Measurements from ENCODE around the gene EMP1.

Gene EMP1

DNA sequence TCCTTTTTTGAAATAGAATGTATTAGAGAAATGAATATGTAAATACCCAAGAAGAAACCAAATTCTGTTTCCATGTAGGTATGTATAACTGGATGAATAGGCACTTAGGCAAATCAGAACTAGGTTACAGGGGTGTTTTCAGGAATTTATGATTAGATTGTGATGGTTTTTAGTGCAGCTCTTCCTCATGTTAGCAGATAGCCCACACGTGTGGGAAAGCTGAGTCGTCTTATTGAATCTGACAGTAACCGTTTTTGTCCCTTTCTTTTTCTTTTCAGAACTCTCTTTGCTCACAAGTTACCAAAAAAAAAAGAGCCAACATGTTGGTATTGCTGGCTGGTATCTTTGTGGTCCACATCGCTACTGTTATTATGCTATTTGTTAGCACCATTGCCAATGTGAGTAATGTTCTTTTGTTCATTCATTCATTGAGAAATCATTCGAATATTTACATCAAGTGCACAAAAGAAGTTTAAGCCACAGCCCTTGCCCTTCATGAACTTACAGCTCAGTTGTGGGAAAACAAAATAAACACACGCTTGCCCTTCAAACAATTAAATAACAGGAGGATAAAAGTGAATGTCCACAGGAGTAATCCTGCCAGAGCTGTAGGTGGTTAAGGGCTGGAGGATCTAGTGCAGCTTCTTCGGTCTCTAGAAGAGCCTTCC, 14.8 kb downstream of the EMP1 start:
- Histone ChIP-seq H3K9me3 (ENCODE audit: low read length) (no peaks in the 10 kb centered on the region), H3K4me3 (ENCODE audit: low read depth in 1 of 2, low read length in 2 of 2) (no peak overlapping the region), H3K27me3 (ENCODE audit: control insufficient read depth in 1 of 2, insufficient read depth in 2 of 2, low read length in 2 of 2) (no peaks in the 10 kb centered on the region), H3K27ac (ENCODE audit: low read depth, low read length) (no peak overlapping the region), H3K9ac (ENCODE audit: low read length) (no peak overlapping the region), H3K36me3 (ENCODE audit: insufficient read depth, low read length) (peaks cover 25% of the 10 kb centered on the region), H3K4me1 (ENCODE audit: insufficient read depth, low read length) (peaks cover 39% of the 10 kb centered on the region)

DNA sequence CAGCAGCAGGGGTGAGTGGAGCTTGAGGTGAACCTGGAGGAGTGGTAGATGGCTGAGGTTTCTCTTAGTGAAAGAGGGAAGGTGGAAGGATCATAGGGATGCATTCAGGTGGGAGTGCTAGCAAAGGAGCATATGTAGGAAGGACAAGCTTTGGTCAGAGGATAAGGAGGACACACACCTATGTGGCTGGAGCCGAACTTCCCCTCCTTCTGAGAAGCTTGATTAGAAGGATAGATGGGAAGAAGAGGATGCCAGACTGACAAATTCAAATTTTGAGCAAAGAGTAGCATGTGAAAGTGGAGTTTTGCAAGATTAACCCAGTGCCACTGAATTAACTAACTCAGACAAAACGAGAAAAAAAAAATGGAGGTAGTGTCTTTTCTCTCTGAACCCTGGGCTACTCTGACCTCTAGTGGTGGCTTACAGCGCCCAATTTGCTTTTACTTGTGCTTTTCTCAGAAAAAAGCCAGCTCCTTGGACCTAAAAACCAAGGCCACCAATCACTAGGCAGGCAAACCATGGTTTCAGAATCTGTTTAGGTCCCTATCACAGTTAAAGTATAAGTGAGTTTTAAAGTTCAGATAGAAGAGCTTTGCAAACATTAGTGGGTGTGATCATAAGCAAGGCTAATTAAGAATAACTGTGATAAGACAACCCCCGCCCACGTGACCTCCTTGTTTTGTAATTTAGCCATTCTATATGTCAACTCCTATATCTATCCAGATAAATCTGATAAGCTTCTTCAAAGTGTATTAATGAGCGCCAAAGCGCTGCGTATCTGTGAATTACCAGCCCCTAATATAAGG, 15.5 kb downstream of the EMP1 start:
- Histone ChIP-seq H3K36me3 (ENCODE audit: insufficient read depth, low read length) (peaks cover 25% of the 10 kb centered on the region), H3K27me3 (ENCODE audit: control insufficient read depth in 1 of 2, insufficient read depth in 2 of 2, low read length in 2 of 2) (no peaks in the 10 kb centered on the region), H3K4me3 (ENCODE audit: low read depth in 1 of 2, low read length in 2 of 2) (no peak overlapping the region), H3K9me3 (ENCODE audit: low read length) (no peaks in the 10 kb centered on the region), H3K27ac (ENCODE audit: low read depth, low read length) (no peak overlapping the region), H3K9ac (ENCODE audit: low read length) (no peak overlapping the region), H3K4me1 (ENCODE audit: insufficient read depth, low read length) (peaks cover 39% of the 10 kb centered on the region)

DNA sequence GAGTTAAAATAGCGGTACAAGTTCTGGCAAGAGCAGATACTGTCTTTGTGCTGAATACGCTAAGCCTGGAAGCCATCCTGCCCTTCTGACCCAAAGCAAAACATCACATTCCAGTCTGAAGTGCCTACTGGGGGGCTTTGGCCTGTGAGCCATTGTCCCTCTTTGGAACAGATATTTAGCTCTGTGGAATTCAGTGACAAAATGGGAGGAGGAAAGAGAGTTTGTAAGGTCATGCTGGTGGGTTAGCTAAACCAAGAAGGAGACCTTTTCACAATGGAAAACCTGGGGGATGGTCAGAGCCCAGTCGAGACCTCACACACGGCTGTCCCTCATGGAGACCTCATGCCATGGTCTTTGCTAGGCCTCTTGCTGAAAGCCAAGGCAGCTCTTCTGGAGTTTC, 18.5 kb downstream of the EMP1 start:
- Histone ChIP-seq H3K9ac (ENCODE audit: low read length) (no peak overlapping the region), H3K27ac (ENCODE audit: low read depth, low read length) (no peak overlapping the region), H3K36me3 (ENCODE audit: insufficient read depth, low read length) (peaks cover 25% of the 10 kb centered on the region), H3K27me3 (ENCODE audit: control insufficient read depth in 1 of 2, insufficient read depth in 2 of 2, low read length in 2 of 2) (no peaks in the 10 kb centered on the region), H3K9me3 (ENCODE audit: low read length) (no peaks in the 10 kb centered on the region), H3K4me1 (ENCODE audit: insufficient read depth, low read length) (peaks cover 20% of the 10 kb centered on the region), H3K4me3 (ENCODE audit: low read depth in 1 of 2, low read length in 2 of 2) (no peak overlapping the region)

DNA sequence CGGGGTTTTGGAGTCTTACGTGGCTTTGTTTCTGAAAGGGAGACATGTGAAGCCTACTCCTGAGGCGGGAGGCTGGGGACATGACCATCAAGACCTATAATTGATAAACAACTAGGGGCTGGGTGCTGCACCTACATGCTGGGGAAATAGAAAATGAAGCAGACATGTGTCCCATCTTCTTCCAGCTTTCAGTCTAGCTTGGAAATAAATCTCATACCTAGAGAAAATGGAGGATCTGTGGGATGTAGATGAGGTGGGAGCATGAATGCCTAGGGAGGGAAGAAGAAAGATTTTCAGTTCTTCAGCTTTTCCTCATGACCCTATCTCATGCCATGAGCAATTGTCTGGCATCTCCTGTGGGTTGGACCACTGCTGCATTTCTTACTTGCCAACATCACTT, 22.1 kb downstream of the EMP1 start:
- Histone ChIP-seq H3K9ac (ENCODE audit: low read length) (no peak overlapping the region), H3K27ac (ENCODE audit: low read depth, low read length) (no peak overlapping the region), H3K4me1 (ENCODE audit: insufficient read depth, low read length) (no peaks in the 10 kb centered on the region), H3K36me3 (ENCODE audit: insufficient read depth, low read length) (peaks cover 23% of the 10 kb centered on the region), H3K4me3 (ENCODE audit: low read depth in 1 of 2, low read length in 2 of 2) (no peak overlapping the region), H3K9me3 (ENCODE audit: low read length) (no peaks in the 10 kb centered on the region), H3K27me3 (ENCODE audit: control insufficient read depth in 1 of 2, insufficient read depth in 2 of 2, low read length in 2 of 2) (no peaks in the 10 kb centered on the region)

DNA sequence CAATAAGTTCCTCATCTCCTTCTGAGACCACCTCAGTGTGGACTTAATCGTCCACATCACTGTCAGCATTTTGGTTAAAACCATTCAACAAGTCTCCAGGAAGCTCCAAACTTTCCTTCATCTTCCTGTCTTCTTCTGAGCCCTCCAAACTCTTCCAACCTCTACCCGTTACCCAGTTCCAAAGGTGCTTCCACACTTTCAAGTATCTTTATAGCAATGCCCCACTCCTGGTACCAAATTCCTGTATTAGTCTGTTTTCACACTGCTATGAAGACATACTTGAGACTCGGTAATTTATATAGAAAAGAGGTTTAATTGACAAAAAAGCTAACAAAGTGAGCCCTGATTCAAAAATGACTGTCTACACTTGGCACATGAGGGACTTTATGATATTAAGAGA, 22.8 kb downstream of the EMP1 start:
- Histone ChIP-seq H3K27ac (ENCODE audit: low read depth, low read length) (no peak overlapping the region), H3K9me3 (ENCODE audit: low read length) (no peaks in the 10 kb centered on the region), H3K36me3 (ENCODE audit: insufficient read depth, low read length) (peaks cover 16% of the 10 kb centered on the region), H3K9ac (ENCODE audit: low read length) (no peak overlapping the region), H3K4me1 (ENCODE audit: insufficient read depth, low read length) (no peaks in the 10 kb centered on the region), H3K27me3 (ENCODE audit: control insufficient read depth in 1 of 2, insufficient read depth in 2 of 2, low read length in 2 of 2) (no peaks in the 10 kb centered on the region), H3K4me3 (ENCODE audit: low read depth in 1 of 2, low read length in 2 of 2) (no peak overlapping the region)

DNA sequence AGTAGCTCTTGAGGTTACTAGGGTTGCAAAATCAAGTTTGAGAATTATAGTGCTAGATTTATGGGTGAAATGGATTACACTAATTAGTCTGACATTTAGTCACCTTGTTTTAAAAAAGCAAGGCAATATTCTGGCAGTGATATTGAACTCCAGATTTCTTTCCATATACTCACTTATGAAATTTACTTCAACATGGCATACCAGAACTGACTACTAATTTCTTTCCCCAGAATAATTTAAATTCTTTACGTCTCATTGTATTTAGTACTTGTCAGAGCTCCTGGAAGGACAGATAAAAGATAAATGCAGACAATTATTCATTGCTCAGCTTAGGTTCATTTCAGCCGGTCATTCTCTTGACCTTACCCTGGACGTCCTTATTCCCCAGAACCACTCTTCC, 24.3 kb downstream of the EMP1 start:
- Histone ChIP-seq H3K9me3 (ENCODE audit: low read length) (no peaks in the 10 kb centered on the region), H3K4me3 (ENCODE audit: low read depth in 1 of 2, low read length in 2 of 2) (no peak overlapping the region), H3K4me1 (ENCODE audit: insufficient read depth, low read length) (no peaks in the 10 kb centered on the region), H3K27ac (ENCODE audit: low read depth, low read length) (no peak overlapping the region), H3K9ac (ENCODE audit: low read length) (no peak overlapping the region), H3K36me3 (ENCODE audit: insufficient read depth, low read length) (peaks cover 4% of the 10 kb centered on the region), H3K27me3 (ENCODE audit: control insufficient read depth in 1 of 2, insufficient read depth in 2 of 2, low read length in 2 of 2) (no peaks in the 10 kb centered on the region)

DNA sequence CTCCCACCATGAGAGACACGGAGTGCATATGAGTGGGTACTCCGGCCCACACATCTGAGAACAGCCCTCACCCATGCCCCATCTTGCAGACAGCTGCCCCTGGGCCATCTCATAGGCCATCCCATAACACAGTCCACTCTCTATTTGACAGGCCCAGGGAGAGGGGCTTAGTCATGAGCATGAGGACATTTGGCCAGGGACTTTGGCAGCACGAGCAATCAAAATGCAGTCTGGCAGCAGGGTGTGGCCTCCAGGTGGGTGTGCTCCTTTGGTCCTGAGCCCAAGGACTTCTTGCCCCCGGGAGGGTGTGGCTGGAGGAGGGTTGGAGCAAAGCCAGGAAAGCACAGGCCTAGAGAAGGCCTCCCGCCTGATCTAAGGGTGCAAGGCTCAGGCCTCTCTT, 25.6 kb downstream of the EMP1 start:
- Histone ChIP-seq H3K36me3 (ENCODE audit: insufficient read depth, low read length) (no peaks in the 10 kb centered on the region), H3K4me1 (ENCODE audit: insufficient read depth, low read length) (no peaks in the 10 kb centered on the region), H3K27ac (ENCODE audit: low read depth, low read length) (no peak overlapping the region), H3K9me3 (ENCODE audit: low read length) (no peaks in the 10 kb centered on the region), H3K9ac (ENCODE audit: low read length) (no peak overlapping the region), H3K27me3 (ENCODE audit: control insufficient read depth in 1 of 2, insufficient read depth in 2 of 2, low read length in 2 of 2) (no peaks in the 10 kb centered on the region), H3K4me3 (ENCODE audit: low read depth in 1 of 2, low read length in 2 of 2) (no peak overlapping the region)

DNA sequence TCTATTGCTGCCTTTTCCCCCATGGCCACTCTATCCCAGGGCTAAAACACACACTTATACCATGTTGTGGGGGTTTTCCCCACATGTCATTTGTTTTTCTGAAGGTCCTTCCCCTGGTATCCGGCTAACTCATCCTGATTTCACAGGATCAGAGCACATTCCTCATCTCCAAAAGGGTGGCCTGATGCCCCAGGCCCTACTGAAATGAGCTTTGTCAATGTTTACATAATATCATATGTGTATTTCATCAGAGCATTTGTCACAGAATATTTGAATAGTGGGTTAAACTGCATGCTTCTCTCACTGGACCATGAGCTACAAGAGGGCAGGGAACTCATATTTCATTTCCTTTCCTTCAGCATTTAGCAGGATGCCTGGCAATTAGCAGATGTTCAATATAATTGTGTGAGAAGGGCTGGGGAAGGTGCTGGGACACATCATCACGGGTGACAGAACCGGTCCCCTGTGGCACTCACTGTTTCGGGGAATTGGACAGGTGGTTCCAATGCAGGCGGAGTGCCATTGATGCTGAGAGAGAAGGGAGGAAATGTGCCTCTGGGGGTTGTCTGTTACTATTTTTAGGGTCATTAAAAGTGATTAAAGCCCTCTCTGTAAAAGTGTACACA, 26.8 kb downstream of the EMP1 start:
- H3K4me3 ChIP-seq (ENCODE audit: low read depth in 1 of 2, low read length in 2 of 2) = no peak overlapping the region
- H3K27me3 ChIP-seq (ENCODE audit: control insufficient read depth in 1 of 2, insufficient read depth in 2 of 2, low read length in 2 of 2) = no peaks in the 10 kb centered on the region
- no peaks in the 10 kb centered on the region for H3K36me3 ChIP-seq (ENCODE audit: insufficient read depth, low read length)
- H3K9me3 ChIP-seq (ENCODE audit: low read length) = no peaks in the 10 kb centered on the region
- H3K4me1 ChIP-seq (ENCODE audit: insufficient read depth, low read length) = no peaks in the 10 kb centered on the region
- H3K27ac ChIP-seq (ENCODE audit: low read depth, low read length) = no peak overlapping the region
- H3K9ac ChIP-seq (ENCODE audit: low read length) = no peak overlapping the region

DNA sequence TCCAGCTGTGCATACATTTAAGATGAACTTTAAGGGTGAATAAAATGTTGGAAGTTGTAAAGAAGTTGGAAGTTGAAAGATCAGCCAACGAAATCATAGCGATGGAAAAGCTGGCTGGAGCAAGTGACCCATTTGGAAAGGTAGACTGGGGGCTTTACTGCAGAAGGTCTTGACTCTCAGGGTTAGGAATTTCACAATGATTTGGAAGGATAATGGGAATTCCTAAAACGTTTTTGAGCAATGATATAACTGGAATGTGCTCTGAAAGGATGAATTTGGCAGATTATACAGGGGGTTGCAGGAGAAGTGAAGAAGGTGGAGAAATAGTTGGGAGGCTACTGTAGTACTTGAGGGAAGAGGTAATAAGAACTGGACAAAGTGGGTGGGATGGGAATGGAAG, 27.4 kb downstream of the EMP1 start:
- no peaks in the 10 kb centered on the region for H3K4me1 ChIP-seq (ENCODE audit: insufficient read depth, low read length)
- no peaks in the 10 kb centered on the region for H3K27me3 ChIP-seq (ENCODE audit: control insufficient read depth in 1 of 2, insufficient read depth in 2 of 2, low read length in 2 of 2)
- H3K36me3 ChIP-seq (ENCODE audit: insufficient read depth, low read length) = no peaks in the 10 kb centered on the region
- H3K9ac ChIP-seq (ENCODE audit: low read length) = no peak overlapping the region
- no peaks in the 10 kb centered on the region for H3K9me3 ChIP-seq (ENCODE audit: low read length)
- H3K4me3 ChIP-seq (ENCODE audit: low read depth in 1 of 2, low read length in 2 of 2) = no peak overlapping the region
- no peak overlapping the region for H3K27ac ChIP-seq (ENCODE audit: low read depth, low read length)

DNA sequence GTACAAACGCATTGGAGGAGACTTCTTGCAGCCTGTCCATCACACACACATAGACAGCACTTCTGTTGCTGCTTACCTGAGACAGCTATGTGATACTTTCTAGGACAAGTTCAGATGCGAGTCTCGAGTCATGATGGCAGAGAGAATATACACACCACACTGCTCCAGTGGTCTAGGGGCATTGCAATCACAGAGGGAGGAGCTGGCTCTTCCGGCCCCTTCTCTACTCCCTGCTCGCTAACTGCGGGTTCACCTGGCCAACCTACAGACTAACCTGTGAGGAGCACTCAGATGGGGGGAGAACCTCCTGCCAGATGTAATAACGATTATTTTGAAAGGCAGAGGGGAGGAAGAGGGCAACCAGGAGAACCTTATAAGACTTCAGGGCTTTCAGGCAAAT, 30.7 kb downstream of the EMP1 start:
- H3K4me1 ChIP-seq (ENCODE audit: insufficient read depth, low read length) = no peaks in the 10 kb centered on the region
- H3K9me3 ChIP-seq (ENCODE audit: low read length) = no peaks in the 10 kb centered on the region
- no peaks in the 10 kb centered on the region for H3K36me3 ChIP-seq (ENCODE audit: insufficient read depth, low read length)
- no peak overlapping the region for H3K9ac ChIP-seq (ENCODE audit: low read length)
- H3K27me3 ChIP-seq (ENCODE audit: control insufficient read depth in 1 of 2, insufficient read depth in 2 of 2, low read length in 2 of 2) = no peaks in the 10 kb centered on the region
- H3K27ac ChIP-seq (ENCODE audit: low read depth, low read length) = no peak overlapping the region
- no peak overlapping the region for H3K4me3 ChIP-seq (ENCODE audit: low read depth in 1 of 2, low read length in 2 of 2)

DNA sequence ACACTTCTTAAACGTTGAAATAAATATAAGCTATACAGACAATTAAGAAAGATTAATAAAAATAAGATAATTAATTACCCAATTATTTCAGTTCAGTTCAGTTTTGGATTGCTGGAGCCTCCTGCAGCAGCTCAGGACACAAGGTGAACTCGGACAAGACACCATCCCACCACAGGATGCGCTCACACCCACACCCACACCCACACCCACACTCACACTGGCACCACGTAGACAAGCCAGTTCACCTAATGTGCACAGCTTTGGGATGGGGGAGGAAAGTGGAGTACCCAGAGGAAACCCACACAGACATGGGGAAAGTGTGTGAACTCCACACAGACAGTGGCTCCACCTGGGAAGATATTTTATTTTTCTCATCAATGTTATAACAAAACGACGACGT, 32.1 kb downstream of the EMP1 start:
- no peaks in the 10 kb centered on the region for H3K27me3 ChIP-seq (ENCODE audit: control insufficient read depth in 1 of 2, insufficient read depth in 2 of 2, low read length in 2 of 2)
- no peaks in the 10 kb centered on the region for H3K4me1 ChIP-seq (ENCODE audit: insufficient read depth, low read length)
- H3K27ac ChIP-seq (ENCODE audit: low read depth, low read length) = no peak overlapping the region
- no peak overlapping the region for H3K9ac ChIP-seq (ENCODE audit: low read length)
- no peaks in the 10 kb centered on the region for H3K36me3 ChIP-seq (ENCODE audit: insufficient read depth, low read length)
- H3K4me3 ChIP-seq (ENCODE audit: low read depth in 1 of 2, low read length in 2 of 2) = no peak overlapping the region
- no peaks in the 10 kb centered on the region for H3K9me3 ChIP-seq (ENCODE audit: low read length)

All from muscle layer of colon (tissue), 2 donors.